A673 (cell line): ENCODE measurements around the gene GLI3. TPM values are rescaled to one million over a fixed set of nuclear protein-coding genes. Genes with fewer than 3 reads are reported as not detected.

Experiments
- BruUV-seq: library from RNA; stranded (reverse); fragments of 400-500 nt; replicated peaks from 2 replicates; lab custom pipeline; 2021; lab: Mats Ljungman, UMichigan
- CTCF ChIA-PET: fragments of 300-600 bp; sonication (Branson Sonifier 250); formaldehyde crosslinking; loops from one replicate; lab custom pipeline; 2022; ENCODE audit warnings: antibody characterized with exemption; lab: Charles Lee
- POLR2A ChIA-PET: fragments of 300-600 bp; sonication (Branson Sonifier 250); formaldehyde crosslinking; loops from one replicate; lab custom pipeline; 2022; ENCODE audit warnings: antibody characterized with exemption; ENCODE audit not compliant: low non-redundant PET; lab: Charles Lee
- DNase-seq: peaks from one replicate; pipeline ENCODE4 v3.0.0-alpha.2; 2015; ENCODE audit warnings: low spot score
- H3K27ac ChIP-seq: fragments of 200-600 bp; sonication (generic); 2 replicates; pipeline ENCODE4 v1.5.1; 2016; ENCODE audit warnings: mixed run types, low read depth, mild to moderate bottlenecking, mixed read lengths, antibody characterized with exemption, low read length; ENCODE audit not compliant: poor library complexity, severe bottlenecking
- H3K27me3 ChIP-seq: fragments of 200-600 bp; sonication (generic); replicated peaks from 2 replicates; pipeline ENCODE4 v1.6.1; 2017; ENCODE audit warnings: mixed run types, low read depth, mild to moderate bottlenecking, mixed read lengths, antibody characterized with exemption, low read length; ENCODE audit not compliant: insufficient read depth, poor library complexity
- H3K36me3 ChIP-seq: fragments of 200-600 bp; sonication (generic); 2 replicates; pipeline ENCODE4 v1.6.1; 2016; ENCODE audit warnings: mixed run types, mild to moderate bottlenecking, mixed read lengths, antibody characterized with exemption, low read length; ENCODE audit not compliant: insufficient read depth, poor library complexity, severe bottlenecking
- H3K4me1 ChIP-seq: fragments of 200-600 bp; sonication (generic); 2 replicates; pipeline ENCODE4 v1.6.1; 2017; ENCODE audit warnings: mixed run types, mild to moderate bottlenecking, mixed read lengths, antibody characterized with exemption, low read length; ENCODE audit not compliant: insufficient read depth, poor library complexity, severe bottlenecking
- H3K4me3 ChIP-seq: fragments of 200-600 bp; sonication (generic); 2 replicates; pipeline ENCODE4 v1.5.1; 2016; ENCODE audit warnings: low read depth, mixed run types, mild to moderate bottlenecking, mixed read lengths, low read length; ENCODE audit not compliant: poor library complexity, severe bottlenecking
- H3K9me3 ChIP-seq: fragments of 200-600 bp; sonication (generic); 2 replicates; pipeline ENCODE4 v1.6.1; 2016; ENCODE audit warnings: mixed run types, low read depth, mild to moderate bottlenecking, mixed read lengths, antibody characterized with exemption, low read length; ENCODE audit not compliant: poor library complexity, severe bottlenecking
- CTCF ChIP-seq: fragments of 300-800, 200-600 bp; sonication (generic); conservative IDR thresholded peaks from 2 replicates; pipeline ENCODE4 v1.5.1; 2017; ENCODE audit warnings: low read depth, mild to moderate bottlenecking, antibody characterized with exemption, low read length, moderate library complexity, mixed read lengths
- EZH2 ChIP-seq: fragments of 200-600 bp; sonication (generic); IDR thresholded peaks from 2 replicates; pipeline ENCODE4 v1.6.1; 2017; ENCODE audit warnings: borderline replicate concordance, low read depth, mild to moderate bottlenecking, mixed read lengths, antibody characterized with exemption, low read length; ENCODE audit not compliant: poor library complexity, severe bottlenecking
- intact Hi-C: fragments of 100-400 bp; cut with micrococcal nuclease; formaldehyde crosslinking; loops from one replicate; pipeline ENCODE4 v1.10.0; 2022; ENCODE audit not compliant: unreplicated experiment
- total RNA-seq: library from RNA; stranded (reverse); gene quantifications from 2 replicates; pipeline ENCODE4 v1.2.3, GENCODE V29; 2021

The GLI3 gene
- total RNA-seq, 1 experiment from 2014 or later = 52.6 TPM

DNA sequence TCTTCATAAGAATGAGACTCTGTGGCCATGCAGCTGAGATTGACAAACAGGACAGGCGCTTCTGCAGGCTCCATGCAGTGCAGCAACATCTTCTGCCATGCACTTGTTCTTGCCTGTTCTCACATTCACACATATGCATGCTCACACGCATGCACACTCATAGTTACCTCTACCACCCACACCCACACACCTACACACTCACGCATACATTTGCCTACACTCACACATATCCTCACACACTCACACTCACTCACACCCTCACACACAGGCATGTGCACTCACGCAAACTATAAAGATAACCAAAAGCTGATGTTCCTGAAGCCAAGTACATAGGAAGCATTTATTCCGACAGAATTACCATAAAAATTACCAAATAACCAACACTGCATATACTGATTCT is 15.7 kb downstream of the GLI3 start:
- H3K4me3 ChIP-seq = no peak overlapping the region
- TF ChIP-seq EZH2 = no peak
- no peak for TF ChIP-seq CTCF
- no TSS peak for BruUV-seq
- intact Hi-C loops = no loop called here
- ChIA-PET CTCF (no interaction called here), POLR2A (no interaction called here)
- H3K27ac ChIP-seq = peak overlapping the region; percentile 92
- no peak for DNase-seq
- peaks cover 80% of the 10 kb centered on the region for H3K4me1 ChIP-seq
- H3K27me3 ChIP-seq = no peaks in the 10 kb centered on the region
- H3K36me3 ChIP-seq = peaks cover 15% of the 10 kb centered on the region
- no peaks in the 10 kb centered on the region for H3K9me3 ChIP-seq

- ChIA-PET POLR2A (no interaction called here), CTCF (interaction anchor here (0.6 kb wide), 1 partner anchor 51 kb away, joined by 3 read pairs; no protein-coding TSS in a partner anchor)
- Histone ChIP-seq H3K9me3 (no peaks in the 10 kb centered on the region), H3K4me3 (no peak overlapping the region), H3K27ac (no peak overlapping the region), H3K27me3 (no peaks in the 10 kb centered on the region), H3K36me3 (peaks cover 15% of the 10 kb centered on the region), H3K4me1 (peaks cover 62% of the 10 kb centered on the region)
- TF ChIP-seq CTCF (no peak), EZH2 (no peak)
- no peak for DNase-seq
- no TSS peak for BruUV-seq
- intact Hi-C loops = no loop called here
Observed at GRCh38 chr7:42219447-42219846, 17.6 kb downstream of the GLI3 start.

DNA sequence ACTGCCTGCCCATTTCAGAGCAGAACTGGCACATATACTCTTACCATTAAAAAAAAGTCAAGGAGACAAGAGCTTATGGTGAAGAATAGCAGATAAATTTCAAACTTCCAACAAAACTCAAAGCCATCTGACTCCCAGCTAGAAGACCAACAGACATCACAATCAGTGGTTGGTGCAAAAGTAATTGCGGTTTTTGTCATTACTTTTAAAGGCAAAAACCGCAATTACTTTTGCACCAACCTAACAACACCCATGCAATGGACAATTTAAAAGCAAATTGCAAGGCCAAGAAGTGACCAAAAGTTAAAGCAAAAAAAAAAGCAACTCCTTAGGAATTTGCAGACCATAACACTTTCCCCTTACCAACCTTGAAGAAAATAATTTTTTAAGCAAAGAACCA is 18.8 kb downstream of the GLI3 start:
- no TSS peak for BruUV-seq

More for the DNA sequence above, 18.8 kb downstream of the GLI3 start:
- POLR2A ChIA-PET = no interaction called here
- Histone ChIP-seq H3K4me3 (no peak overlapping the region), H3K9me3 (no peaks in the 10 kb centered on the region), H3K27ac (no peak overlapping the region), H3K27me3 (no peaks in the 10 kb centered on the region), H3K36me3 (peaks cover 15% of the 10 kb centered on the region), H3K4me1 (peaks cover 50% of the 10 kb centered on the region)
- intact Hi-C loops = no loop called here
- CTCF ChIA-PET = no interaction called here
- no peak for DNase-seq
- TF ChIP-seq CTCF (no peak), EZH2 (no peak)
